Fibroblast of skin of left quadriceps (primary cell): ENCODE results near the gene CCDC148.

ENCODE experiments used
- DNase-seq, 2 experiments: peaks; one replicate each; pipeline ENCODE4 v3.0.0-alpha.2; 2013; ENCODE audit warnings: low read depth in 2 of 2

CCDC148 gene

GRCh38 chr2:158456309-158457066 lies at the start of gene CCDC148, which contains the start of gene PKP4:
CCDC148 (minus strand) TSS chr2:158456753; CDS start chr2:158456439, 314 bp downstream.
PKP4 (plus strand) TSS chr2:158456952; CDS start chr2:158533185, 76,233 bp downstream.
- peak; percentile 77 to 85 for DNase-seq

GRCh38 chr2:158505448-158505934 lies 48.9 kb upstream of the CCDC148 start:
- no peak for DNase-seq

- no peak for DNase-seq
These were observed 47.5 kb upstream of the CCDC148 start for GRCh38 chr2:158504088-158504487.

- DNase-seq: peak; percentile 98
These were observed 46.4 kb upstream of the CCDC148 start for GRCh38 chr2:158502974-158503373.

- DNase-seq: no peak
These were observed 44.7 kb upstream of the CCDC148 start for GRCh38 chr2:158501301-158501700.

DNA sequence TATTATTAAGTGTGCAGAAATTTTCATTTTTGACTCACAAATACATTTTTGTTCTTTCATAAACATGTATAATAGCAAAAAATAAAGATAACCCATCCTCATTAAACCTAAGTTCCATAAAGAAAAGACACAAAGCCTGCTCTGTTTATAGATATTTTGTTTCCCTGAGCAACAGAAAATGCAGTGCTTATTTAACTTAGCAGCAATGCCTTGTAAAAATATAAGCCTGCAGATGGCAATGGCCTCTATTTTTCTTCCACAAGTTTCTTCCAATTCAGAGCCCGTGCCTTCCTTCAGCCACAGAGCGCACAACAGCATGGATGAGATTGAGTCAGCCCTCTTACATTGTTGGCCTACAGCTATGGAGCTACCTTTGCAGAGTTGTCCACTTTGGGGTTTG lies 43.8 kb upstream of the CCDC148 start:
- DNase-seq: no peak

DNA sequence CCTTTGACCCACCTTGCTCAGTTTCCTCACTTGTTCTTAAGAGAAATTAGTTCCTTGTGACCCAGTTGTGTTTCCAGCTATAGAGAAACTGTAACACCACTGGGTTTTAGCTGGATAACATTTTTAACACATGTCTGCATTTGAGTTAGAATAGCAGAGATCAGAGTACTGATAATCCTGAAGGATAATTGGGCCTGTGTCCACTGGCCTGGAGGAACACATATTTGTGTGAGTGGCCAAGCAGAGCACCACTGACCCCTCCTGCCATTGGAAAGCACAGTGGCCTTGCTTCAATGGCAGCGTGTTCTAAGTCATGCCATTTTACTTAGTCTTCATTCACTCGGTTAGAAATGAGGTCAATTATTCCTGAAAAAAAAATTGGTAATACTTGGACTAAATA lies 42.8 kb upstream of the CCDC148 start:
- DNase-seq: no peak

DNA sequence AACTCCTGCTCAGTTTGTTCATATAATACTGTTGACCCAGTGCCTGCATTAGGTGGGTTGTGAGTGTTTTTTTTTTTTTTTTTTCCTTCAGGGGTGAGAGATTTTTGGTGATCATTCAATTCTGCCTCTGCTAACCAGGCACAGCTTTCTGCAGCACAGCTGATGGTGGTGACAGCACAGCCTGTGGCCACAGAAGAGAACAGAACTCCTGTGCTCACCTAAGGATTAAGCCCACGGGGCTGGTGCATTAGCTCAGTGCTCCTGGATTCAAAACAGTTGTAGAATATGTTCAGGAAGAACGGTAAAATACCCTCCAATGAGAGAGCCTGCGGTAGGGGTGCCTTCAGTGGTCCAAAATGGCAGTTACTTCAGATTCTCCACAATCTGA lies 42.2 kb upstream of the CCDC148 start:
- DNase-seq: no peak

- DNase-seq: no peak
These were observed 41.6 kb upstream of the CCDC148 start for GRCh38 chr2:158498043-158498748.

- no peak for DNase-seq
These were observed 40.9 kb upstream of the CCDC148 start for GRCh38 chr2:158497486-158497885.

- DNase-seq: no peak
These were observed 40.4 kb upstream of the CCDC148 start for GRCh38 chr2:158496986-158497385.

DNA sequence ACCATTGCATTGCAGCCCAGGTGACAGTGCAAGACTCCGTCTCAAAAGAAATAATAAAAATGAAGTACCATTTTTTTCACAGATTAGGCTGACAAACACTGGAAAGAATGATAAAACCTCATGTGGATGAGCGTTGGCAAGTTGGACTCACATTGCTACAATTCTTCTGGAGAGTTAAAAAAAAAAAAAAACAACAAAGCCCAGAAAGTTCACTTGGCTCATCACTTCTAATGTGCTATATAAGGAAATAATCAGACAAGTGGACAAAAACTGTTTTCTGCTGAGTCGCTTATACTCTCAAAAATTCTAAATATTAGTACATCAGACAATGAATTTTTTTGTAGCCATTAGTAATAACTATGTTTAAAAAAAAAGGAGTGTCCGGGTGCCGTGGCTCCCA lies 38.6 kb upstream of the CCDC148 start:
- DNase-seq: peak; percentile 57 to 61

DNA sequence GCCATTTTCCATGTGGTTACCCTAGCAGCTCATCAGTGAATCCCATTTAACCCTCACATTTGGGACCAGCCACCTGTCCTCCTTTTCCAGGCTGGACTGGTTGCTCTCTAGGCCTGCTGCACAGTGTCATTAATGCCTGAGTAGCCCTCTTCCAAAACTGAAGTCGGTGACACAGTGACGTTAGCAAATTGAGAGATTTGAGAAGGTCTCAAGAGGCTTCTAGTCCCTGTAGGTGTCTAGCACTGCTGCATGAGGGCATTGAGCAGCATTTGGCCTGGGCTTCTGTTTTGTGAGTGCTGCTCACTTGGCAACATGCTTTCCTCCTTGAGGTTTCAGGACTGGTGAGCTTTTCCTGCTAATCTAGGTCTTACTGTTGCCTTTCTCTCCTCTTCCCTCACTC lies 36.9 kb upstream of the CCDC148 start:
- no peak for DNase-seq

DNA sequence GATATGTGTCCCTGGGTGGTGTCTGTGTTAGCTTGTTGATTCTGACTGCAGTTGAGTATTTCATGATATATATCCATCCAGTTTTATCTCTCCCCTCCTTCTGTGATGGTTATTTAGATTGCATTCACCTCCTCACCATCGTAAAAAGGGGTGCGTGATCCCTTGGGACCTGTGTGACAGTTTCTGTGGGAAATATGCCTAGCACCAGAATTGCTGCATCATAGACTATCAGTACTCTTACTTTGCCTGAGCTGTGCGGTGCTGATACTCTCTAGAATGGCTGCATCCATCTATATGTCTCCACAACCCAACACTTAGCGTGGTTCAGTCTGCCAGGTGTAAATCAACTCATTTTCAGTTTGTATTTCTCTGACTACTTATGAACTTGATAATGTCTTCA lies 34.5 kb upstream of the CCDC148 start:
- no peak for DNase-seq

DNA sequence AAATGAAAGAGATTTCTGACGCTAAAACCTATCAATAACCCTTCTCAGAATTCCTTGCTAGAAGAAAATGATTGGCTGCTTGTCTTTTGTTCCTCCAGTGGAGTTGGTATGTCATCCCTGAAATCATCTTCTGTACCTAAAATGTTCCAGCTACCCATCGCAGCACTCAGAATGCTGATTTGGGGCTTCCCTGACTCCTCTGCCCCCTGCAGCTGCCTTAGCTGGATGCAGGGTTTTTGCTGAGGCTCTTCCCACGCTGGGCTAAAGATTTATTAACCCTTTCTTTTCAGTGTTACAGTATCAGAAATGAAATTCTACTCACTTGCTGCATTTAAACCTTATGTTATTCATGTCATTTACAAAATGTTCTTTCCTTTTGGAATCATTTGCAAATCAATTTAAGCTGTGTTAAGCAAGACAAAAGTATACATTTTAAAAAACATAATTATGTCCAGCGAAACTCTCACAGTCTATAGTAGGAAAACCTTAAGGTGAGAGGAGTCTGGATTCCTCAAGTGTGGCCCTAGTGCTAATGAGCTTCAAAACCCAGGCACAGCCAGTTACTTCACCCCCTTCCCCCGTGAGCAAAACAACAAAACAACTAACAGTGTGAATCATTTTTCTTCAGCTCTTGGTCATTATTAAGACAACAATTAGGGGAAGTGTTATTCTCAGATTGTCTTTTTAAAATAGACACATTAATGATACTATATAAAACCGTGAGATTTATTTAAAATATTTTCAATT lies 33.0 kb upstream of the CCDC148 start:
- DNase-seq: no peak

- no peak for DNase-seq
These were observed 32.1 kb upstream of the CCDC148 start for GRCh38 chr2:158488442-158489216.

DNA sequence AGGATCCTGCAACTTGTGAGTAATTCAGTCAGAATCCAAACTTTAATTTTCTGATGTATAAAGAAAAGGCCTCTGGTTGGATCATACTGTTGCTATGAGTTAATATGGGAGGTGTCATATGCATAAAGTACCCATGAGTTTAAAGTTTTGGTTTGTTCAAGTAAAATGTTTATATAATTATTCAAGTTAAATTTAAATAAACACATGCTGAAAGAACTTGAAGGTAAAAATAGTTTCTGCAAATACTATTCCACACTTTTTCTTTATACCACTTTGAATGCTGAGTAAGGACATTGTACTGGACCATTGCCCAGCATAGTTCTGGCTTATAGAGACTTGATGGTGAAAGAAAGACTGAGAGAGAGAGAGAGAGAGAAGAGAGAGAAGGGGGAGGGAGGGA lies 30.9 kb upstream of the CCDC148 start:
- peak in 1 of 2 experiments; percentile 23 for DNase-seq

DNA sequence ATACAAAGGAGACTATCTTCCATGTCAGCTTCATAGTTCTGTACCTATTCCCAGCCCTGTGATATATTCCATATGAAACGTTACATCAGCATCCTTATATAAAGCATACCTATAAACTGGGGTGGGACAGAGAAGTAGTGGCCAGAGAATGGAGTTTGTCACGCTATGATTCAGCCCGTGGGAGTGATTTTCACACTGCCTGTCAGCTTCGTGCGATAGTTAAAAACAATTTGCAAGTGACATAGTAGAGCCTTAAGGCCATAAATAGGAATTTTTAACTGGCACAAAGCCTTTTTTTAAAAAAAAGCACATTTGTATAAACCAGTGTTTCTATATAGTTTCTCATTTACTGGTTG lies 30.4 kb upstream of the CCDC148 start:
- no peak for DNase-seq

DNA sequence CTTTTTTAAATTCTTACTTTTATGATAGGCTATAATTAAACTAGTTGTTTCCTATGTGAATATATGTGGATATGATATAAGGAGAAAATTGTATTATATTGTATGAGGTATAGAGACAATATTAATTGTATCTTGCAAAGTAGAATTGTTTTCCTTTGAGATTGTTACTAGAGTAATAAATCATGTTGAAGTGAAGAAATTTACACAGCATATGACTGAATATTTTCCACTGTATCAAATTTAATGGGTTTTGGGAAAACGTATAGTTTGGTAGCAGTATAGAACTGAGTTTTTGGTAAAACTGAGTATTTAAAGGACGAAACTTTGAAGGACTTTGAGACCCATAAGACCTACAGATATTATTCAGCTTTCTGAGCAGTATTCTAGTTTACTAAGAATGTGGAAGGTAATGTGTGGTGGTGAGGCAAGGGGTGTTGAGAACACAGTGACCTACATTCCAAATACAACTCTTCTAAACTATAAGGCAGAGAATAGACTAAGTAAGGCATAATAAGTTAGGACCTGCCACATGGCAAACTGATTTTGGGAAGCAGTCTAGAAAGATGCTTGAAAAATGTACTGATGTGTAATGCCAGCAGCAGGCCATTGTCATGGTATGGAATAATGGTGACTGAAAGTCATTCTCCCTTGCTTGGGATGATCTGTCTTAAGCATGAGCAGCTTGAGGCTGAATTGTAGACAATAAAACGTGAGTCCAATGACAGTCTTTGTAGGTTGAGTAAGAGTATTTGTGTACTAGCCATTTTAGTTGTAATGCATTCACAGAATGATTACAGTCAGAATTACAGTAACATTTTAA lies 29.8 kb upstream of the CCDC148 start:
- no peak for DNase-seq

- no peak for DNase-seq
These were observed 28.5 kb upstream of the CCDC148 start for GRCh38 chr2:158484892-158485556.
